Measurements from ENCODE around the gene SLC12A9.

Gene SLC12A9

DNA sequence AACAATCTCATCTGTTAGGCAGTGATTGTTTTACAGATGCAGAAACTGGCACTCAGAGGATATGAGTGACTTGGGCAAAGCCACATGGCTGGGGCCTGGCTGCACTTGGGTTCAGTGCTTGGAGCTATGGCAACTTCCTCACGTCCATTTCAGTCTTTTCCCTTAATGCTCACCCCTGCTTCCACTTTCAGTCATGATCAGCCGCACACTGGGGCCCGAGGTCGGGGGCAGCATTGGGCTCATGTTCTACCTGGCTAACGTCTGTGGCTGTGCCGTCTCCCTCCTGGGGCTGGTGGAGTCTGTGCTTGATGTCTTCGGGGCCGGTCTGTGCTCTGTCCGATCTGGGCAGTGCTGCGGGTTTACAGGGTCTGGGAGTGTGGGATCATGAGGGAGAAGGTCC is 3.0 kb downstream of the SLC12A9 start:
- no peak for DNase-seq (ENCODE audit: low read depth, low spot score)

DNA sequence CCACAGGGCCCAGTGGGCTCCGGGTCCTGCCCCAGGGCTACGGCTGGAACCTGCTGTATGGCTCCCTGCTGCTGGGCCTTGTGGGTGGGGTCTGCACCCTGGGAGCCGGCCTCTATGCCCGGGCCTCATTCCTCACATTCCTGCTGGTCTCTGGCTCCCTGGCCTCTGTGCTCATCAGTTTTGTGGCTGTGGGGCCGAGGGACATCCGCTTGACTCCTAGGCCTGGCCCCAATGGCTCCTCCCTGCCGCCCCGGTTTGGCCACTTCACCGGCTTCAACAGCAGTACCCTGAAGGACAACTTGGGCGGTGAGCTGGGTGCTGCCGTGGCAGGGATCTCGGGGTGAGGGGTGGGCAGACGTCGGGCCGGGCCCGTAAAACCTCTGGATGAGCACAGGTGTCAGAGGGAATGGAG is 4.4 kb downstream of the SLC12A9 start:
- POLR2A ChIA-PET, result no interaction called here
- no peak overlapping the region for H3K4me3 ChIP-seq (ENCODE audit: low read depth, low read length)
- no peak for DNase-seq (ENCODE audit: low read depth, low spot score)
- TF ChIP-seq, protein P1, sequence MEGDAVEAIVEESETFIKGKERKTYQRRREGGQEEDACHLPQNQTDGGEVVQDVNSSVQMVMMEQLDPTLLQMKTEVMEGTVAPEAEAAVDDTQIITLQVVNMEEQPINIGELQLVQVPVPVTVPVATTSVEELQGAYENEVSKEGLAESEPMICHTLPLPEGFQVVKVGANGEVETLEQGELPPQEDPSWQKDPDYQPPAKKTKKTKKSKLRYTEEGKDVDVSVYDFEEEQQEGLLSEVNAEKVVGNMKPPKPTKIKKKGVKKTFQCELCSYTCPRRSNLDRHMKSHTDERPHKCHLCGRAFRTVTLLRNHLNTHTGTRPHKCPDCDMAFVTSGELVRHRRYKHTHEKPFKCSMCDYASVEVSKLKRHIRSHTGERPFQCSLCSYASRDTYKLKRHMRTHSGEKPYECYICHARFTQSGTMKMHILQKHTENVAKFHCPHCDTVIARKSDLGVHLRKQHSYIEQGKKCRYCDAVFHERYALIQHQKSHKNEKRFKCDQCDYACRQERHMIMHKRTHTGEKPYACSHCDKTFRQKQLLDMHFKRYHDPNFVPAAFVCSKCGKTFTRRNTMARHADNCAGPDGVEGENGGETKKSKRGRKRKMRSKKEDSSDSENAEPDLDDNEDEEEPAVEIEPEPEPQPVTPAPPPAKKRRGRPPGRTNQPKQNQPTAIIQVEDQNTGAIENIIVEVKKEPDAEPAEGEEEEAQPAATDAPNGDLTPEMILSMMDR (IDR thresholded peaks at IDR 0.05; ENCODE audit: insufficient read depth, low read length, missing control alignments), result no peak
- CTCF ChIA-PET, result interaction anchor here (1.4 to 6.0 kb wide), 2 partner anchors 151 to 297 kb away, joined by 4 to 28 read pairs; partner anchors contain the start of gene POP7

More for the DNA sequence above, 3.0 kb downstream of the SLC12A9 start:
- H3K4me3 ChIP-seq (ENCODE audit: low read depth, low read length), result no peak overlapping the region
- TF ChIP-seq, protein P1 (IDR thresholded peaks at IDR 0.05; ENCODE audit: insufficient read depth, low read length, missing control alignments), result no peak
- POLR2A ChIA-PET, result no interaction called here
- CTCF ChIA-PET, result interaction anchor here (1.1 to 6.0 kb wide), 5 partner anchors 9 to 386 kb away, joined by 3 to 28 read pairs (median 5); partner anchors contain the start of genes EPO and POP7

DNA sequence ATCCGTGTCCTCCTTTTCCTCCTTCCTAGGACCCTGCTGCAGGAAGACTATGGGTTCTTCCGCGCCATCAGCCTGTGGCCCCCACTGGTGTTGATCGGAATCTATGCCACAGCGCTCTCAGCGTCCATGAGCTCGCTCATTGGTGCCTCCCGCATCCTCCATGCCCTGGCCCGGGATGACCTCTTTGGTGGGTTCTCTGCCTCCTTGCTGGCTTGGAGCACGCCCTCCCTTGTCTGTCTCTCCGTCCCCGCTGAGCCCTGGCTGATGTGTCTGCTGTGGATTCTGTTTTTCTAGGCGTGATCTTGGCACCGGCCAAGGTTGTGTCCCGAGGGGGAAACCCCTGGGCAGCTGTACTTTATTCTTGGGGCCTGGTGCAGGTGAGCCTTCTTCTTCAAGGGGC is 7.3 kb downstream of the SLC12A9 start:
- TF ChIP-seq, protein P1 (IDR thresholded peaks at IDR 0.05; ENCODE audit: insufficient read depth, low read length, missing control alignments), result no peak
- no peak for DNase-seq (ENCODE audit: low read depth, low spot score)
- POLR2A ChIA-PET, result no interaction called here
- CTCF ChIA-PET, result interaction anchor here (6.0 kb wide), 1 partner anchor 154 kb away, joined by 28 read pairs; the partner anchor contains the start of gene POP7
- H3K4me3 ChIP-seq (ENCODE audit: low read depth, low read length), result no peak overlapping the region

DNA sequence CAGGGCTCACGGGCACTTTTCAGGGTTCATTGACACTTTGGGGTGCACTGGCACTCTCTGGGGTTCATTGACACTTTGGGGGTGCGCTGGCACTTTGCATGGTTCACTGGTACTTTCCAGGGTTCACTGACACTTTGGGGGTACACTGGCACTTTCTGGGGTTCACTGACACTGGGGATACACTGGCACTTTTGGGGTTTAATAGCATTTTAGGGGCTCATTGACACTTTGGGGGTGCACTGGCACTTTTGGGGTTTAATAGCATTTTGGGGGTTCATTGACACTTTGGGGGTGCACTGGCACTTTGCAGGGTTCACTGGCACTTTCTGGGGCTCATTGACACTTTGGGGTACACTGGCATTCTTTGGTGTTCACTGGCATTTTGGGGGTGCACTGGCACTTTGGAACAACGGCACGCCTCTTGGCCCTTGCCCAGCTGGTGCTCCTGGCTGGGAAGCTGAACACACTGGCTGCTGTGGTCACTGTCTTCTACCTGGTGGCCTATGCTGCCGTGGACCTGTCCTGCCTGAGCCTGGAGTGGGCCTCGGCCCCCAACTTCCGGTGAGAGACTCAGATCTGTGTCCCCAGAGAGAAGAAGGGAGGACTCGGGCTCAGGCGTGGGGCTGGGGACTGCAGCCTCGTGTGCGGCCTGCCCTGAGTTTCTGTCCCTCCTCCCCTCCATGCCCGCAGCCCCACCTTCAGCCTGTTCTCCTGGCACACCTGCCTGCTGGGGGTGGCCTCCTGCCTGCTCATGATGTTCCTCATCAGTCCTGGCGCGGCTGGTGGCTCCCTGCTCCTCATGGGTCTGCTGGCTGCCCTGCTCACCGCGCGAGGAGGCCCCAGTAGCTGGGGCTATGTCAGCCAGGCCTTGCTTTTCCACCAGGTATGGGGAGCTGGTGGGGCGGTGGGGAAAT is 8.4 kb downstream of the SLC12A9 start:
- POLR2A ChIA-PET, result no interaction called here
- no peak overlapping the region for H3K4me3 ChIP-seq (ENCODE audit: low read depth, low read length)
- DNase-seq (ENCODE audit: low read depth, low spot score), result no peak
- TF ChIP-seq, protein P1 (IDR thresholded peaks at IDR 0.05; ENCODE audit: insufficient read depth, low read length, missing control alignments), result no peak
- CTCF ChIA-PET, result interaction anchor here (1.5 kb wide), 1 partner anchor 9 kb away, joined by 12 read pairs; the partner anchor contains the start of gene SLC12A9

DNA sequence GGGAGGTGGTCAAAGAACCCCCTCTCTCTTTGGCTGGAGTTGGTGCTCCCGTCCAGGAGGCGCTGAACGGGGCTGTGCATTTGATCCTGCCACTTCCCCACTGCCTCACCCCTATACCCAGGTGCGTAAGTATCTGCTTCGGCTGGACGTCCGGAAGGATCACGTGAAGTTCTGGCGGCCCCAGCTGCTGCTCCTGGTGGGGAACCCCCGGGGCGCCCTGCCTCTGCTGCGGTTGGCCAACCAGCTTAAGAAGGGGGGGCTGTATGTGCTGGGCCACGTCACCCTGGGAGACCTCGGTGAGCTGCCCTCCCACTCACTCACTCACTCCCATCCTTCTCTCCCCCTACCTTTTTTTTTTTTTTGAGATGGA is 9.1 kb downstream of the SLC12A9 start:
- no peak for DNase-seq (ENCODE audit: low read depth, low spot score)
- POLR2A ChIA-PET, result no interaction called here

More for the DNA sequence above, 9.1 kb downstream of the SLC12A9 start:
- TF ChIP-seq, protein P1 (IDR thresholded peaks at IDR 0.05; ENCODE audit: insufficient read depth, low read length, missing control alignments), result no peak
- CTCF ChIA-PET, result interaction anchor here (1.5 to 1.7 kb wide), 2 partner anchors 9 to 157 kb away, joined by 4 to 12 read pairs; partner anchors contain the start of gene SLC12A9
- no peak overlapping the region for H3K4me3 ChIP-seq (ENCODE audit: low read depth, low read length)
